NCI-H1417 treated with DMSO at 0.1 percent for 48 hours (cell line): ENCODE data around the gene CTIF.
"Not testable (repeated sequence)": the region's sequence is repeated elsewhere in the genome, so short reads cannot be mapped to it uniquely, and the experiment has no call there.

Experiments used
- DNase-seq: peaks from one replicate; lab custom pipeline; 2025; lab: John Stamatoyannopoulos, UW

Gene CTIF

GRCh38 chr18:48708807-48709206 lies 170.0 kb downstream of the CTIF start:
- no peak for DNase-seq

GRCh38 chr18:48709371-48710062 lies 170.7 kb downstream of the CTIF start:
- no peak for DNase-seq

- DNase-seq, result no peak
These were observed 173.0 kb downstream of the CTIF start for GRCh38 chr18:48711651-48712486.

GRCh38 chr18:48713309-48713708 lies 174.5 kb downstream of the CTIF start:
- DNase-seq, result no peak

- no peak for DNase-seq
These were observed 176.0 kb downstream of the CTIF start for GRCh38 chr18:48714873-48715272.

- no peak for DNase-seq
These were observed 177.0 kb downstream of the CTIF start for GRCh38 chr18:48715711-48716361.

GRCh38 chr18:48717227-48717626 lies 178.4 kb downstream of the CTIF start:
- not testable (repeated sequence) for DNase-seq

- DNase-seq, result no peak
These were observed 179.6 kb downstream of the CTIF start for GRCh38 chr18:48718251-48718959.

GRCh38 chr18:48719388-48719787 lies 180.6 kb downstream of the CTIF start:
- no peak for DNase-seq

- no peak for DNase-seq
These were observed 181.3 kb downstream of the CTIF start for GRCh38 chr18:48719974-48720654.

GRCh38 chr18:48720655-48721025 lies 181.8 kb downstream of the CTIF start:
- DNase-seq, result no peak

GRCh38 chr18:48721312-48721711 lies 182.5 kb downstream of the CTIF start:
- no peak for DNase-seq

GRCh38 chr18:48723016-48723415 lies 184.2 kb downstream of the CTIF start:
- no peak for DNase-seq

- DNase-seq, result no peak
These were observed 185.0 kb downstream of the CTIF start for GRCh38 chr18:48723837-48724236.

GRCh38 chr18:48724442-48724841 lies 185.6 kb downstream of the CTIF start:
- DNase-seq, result no peak

GRCh38 chr18:48724939-48725338 lies 186.1 kb downstream of the CTIF start:
- DNase-seq, result no peak

GRCh38 chr18:48725562-48725961 lies 186.7 kb downstream of the CTIF start:
- no peak for DNase-seq

- no peak for DNase-seq
These were observed 188.8 kb downstream of the CTIF start for GRCh38 chr18:48727681-48728080.

- DNase-seq, result no peak
These were observed 189.5 kb downstream of the CTIF start for GRCh38 chr18:48728204-48728833.

- DNase-seq, result no peak
These were observed 190.6 kb downstream of the CTIF start for GRCh38 chr18:48729404-48729803.

GRCh38 chr18:48730010-48730409 lies 191.2 kb downstream of the CTIF start:
- DNase-seq, result no peak
